ENCODE results near the gene CLEC18C.
"Not testable (repeated sequence)": the region's sequence is repeated elsewhere in the genome, so short reads cannot be mapped to it uniquely, and the experiment has no call there.

CLEC18C gene

DNA sequence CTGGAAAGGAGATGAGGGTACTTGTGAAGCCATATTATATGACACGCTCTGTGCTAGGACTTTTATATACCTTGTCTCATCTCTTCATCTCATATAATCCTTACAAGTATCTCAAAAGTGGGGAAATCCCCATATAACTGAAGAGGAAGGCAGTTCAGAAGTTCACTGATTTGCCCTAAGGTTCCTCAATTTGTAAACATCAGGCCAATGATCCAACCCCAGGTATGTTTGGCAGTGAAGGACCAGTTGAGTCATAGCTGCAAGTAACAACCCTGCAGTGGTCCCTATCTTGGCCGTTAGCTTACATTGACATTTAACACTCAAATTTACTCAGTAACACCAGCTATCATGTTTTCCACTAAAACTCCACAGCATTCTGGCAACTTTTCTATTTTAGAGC is 45.0 kb downstream of the CLEC18C start:
- DNase-seq (ENCODE audit: low read depth): not testable (repeated sequence)

DNA sequence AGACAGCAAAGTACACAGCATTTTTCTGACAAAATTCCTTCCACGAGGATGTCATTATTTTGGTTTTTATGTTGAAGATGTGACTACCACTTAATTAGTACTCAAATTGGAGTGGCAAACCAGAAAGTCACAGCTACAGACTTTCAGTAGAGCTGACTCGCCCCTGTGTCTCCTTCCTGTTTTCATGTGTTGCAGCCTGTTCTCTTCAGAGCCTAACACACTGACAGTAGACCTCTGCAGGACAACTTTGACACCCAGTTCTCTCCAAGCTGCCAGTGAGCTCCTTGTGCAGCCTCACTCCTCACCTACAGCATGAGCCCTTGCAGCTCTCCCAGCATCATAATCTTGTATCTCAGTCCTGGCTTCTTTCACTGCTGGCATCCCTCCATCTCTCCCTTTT is 49.0 kb downstream of the CLEC18C start:
- not testable (repeated sequence) for DNase-seq (ENCODE audit: low read depth)

DNA sequence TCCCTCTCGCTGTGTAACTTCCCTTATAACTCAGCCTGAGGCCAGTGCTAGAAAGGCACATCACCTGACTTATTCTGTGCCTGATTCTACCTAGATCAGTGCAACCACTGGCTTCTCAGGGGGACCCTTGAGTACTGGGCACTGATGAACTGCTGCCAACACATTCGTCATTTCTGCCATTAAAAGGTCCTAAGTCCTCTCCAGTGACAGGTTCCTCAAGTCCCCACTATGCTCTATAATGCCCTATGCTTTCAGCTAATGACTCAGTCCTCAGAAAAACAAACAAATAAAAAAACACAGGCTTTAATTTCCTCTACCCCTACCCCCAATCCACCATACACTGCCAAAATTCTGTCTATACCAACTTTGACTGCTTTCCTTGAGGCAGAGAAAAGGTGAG is 49.6 kb downstream of the CLEC18C start:
- DNase-seq (ENCODE audit: low read depth): not testable (repeated sequence)

DNA sequence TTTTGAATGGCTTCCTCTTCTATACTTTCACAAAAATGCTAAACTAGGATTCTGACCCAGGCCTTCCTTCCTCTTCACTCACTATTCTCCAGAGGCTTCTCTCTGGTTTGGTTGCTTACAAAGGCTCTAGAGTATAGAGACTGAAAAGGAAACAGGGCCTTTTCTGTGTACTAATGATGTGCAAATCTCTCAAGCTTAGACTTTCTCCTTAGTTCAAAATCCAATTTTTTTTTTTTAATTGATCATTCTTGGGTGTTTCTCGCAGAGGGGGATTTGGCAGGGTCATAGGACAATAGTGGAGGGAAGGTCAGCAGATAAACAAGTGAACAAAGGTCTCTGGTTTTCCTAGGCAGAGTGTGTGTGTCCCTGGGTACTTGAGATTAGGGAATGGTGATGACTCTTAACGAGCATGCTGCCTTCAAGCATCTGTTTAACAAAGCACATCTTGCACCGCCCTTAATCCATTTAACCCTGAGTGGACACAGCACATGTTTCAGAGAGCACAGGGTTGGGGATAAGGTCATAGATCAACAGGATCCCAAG is 50.5 kb downstream of the CLEC18C start:
- DNase-seq (ENCODE audit: low read depth): not testable (repeated sequence)

DNA sequence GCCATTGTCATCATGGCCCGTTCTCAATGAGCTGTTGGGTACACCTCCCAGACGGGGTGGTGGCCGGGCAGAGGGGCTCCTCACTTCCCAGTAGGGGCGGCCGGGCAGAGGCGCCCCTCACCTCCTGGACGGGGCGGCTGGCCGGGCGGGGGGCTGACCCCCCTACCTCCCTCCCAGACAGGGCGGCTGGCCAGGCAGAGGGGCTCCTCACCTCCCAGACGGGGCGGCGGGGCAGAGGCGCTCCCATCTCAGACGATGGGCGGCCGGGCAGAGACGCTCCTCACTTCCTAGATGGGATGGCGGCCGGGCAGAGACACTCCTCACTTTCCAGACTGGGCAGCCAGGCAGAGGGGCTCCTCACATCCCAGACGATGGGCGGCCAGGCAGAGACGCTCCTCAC is 51.1 kb downstream of the CLEC18C start:
- DNase-seq (ENCODE audit: low read depth): not testable (repeated sequence)

DNA sequence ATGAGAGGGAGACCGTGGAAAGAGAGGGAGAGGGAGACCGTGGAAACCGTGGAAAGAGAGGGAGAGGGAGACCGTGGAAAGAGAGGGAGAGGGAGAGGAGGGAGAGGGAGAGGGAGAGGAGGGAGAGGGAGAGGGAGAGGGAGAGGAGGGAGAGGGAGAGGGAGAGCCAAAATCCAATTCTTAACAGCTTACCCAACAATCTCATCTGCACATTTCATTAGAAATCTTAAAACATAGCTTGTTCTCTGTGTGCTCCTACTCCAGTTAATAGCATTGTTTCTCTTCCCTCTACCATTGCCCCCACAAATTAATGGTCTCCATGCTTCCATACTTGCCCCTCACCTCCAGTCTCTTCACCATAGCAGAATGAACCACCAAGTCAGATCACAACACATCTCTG is 51.8 kb downstream of the CLEC18C start:
- not testable (repeated sequence) for DNase-seq (ENCODE audit: low read depth)

DNA sequence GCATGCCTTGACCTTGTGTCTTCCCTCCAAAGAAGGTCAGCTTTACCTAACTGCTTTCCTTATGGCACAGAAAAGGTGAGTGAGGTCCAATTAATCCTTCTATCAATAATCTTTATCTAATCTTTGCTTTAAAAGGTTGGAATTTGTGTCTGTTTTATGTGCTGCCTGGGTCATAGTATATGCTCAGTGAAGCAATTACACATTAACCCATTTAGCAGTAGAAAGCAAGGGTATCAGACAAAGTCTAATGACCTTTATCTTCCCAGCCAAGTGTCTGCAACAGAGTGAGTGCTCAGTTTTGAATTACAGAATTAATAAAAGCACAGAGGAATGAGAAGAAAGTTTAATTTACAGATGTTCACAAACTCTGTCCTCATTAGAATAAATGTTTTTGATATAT is 52.4 kb downstream of the CLEC18C start:
- DNase-seq (ENCODE audit: low read depth): not testable (repeated sequence)

DNA sequence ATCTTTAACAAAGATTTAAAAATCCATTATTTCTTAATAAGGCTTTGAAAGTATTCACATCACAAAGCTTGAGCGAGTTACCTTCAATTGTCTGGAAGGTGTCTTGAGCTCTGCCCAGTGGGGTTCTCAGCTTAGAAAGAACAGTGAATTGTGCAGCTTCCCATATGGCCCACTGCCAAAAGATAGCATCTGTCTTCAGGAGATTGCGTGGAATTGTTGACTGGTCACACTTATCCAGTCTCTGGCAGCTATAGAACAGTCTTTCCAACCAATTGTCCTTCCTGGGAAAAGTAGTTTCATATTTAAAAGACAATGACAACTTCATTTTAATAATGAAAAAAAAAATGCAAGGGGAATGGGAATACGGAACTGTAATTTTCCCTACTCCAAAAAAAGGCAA is 58.2 kb downstream of the CLEC18C start:
- not testable (repeated sequence) for DNase-seq (ENCODE audit: low read depth)
